GM21737 (cell line): ENCODE results near the gene SLC25A36.
A peak's percentile ranks its signal among the peaks of the same experiment; 100 is the strongest.
"Not testable (repeated sequence)": the region's sequence is repeated elsewhere in the genome, so short reads cannot be mapped to it uniquely, and the experiment has no call there.

Experiments
- ATAC-seq: cut with Tn5 transposase; IDR thresholded peaks from one replicate; pipeline ENCODE4 v1.9.1; 2021; ENCODE audit warnings: mild to moderate bottlenecking, moderate library complexity; ENCODE audit not compliant: unreplicated experiment

The SLC25A36 gene

GRCh38 chr3:140987792-140988191 lies 46.2 kb downstream of the SLC25A36 start:
- ATAC-seq = not testable (repeated sequence)

GRCh38 chr3:140994316-140994715 lies 52.7 kb downstream of the SLC25A36 start:
- ATAC-seq = no peak

GRCh38 chr3:140994861-140995260 lies 53.2 kb downstream of the SLC25A36 start:
- not testable (repeated sequence) for ATAC-seq

GRCh38 chr3:140995881-140996280 lies 54.2 kb downstream of the SLC25A36 start:
- no peak for ATAC-seq

- ATAC-seq = peak; percentile 64
Observed at GRCh38 chr3:141000027-141000663, 58.5 kb downstream of the SLC25A36 start.

GRCh38 chr3:141000686-141001085 lies 59.0 kb downstream of the SLC25A36 start:
- no peak for ATAC-seq

GRCh38 chr3:141006344-141006743 lies 64.7 kb downstream of the SLC25A36 start:
- ATAC-seq = no peak

GRCh38 chr3:141009496-141009895 lies 67.9 kb downstream of the SLC25A36 start:
- no peak for ATAC-seq

- peak; percentile 82 for ATAC-seq
Observed at GRCh38 chr3:141011232-141011996, 69.8 kb downstream of the SLC25A36 start.

- ATAC-seq = peak; percentile 18
Observed at GRCh38 chr3:141011997-141012262, 70.3 kb downstream of the SLC25A36 start.

GRCh38 chr3:141012571-141012970 lies 70.9 kb downstream of the SLC25A36 start:
- no peak for ATAC-seq

GRCh38 chr3:141015481-141015880 lies 73.8 kb downstream of the SLC25A36 start:
- ATAC-seq = no peak

- ATAC-seq = not testable (repeated sequence)
Observed at GRCh38 chr3:141017366-141018322, 76.0 kb downstream of the SLC25A36 start.

GRCh38 chr3:141019244-141019643 lies 77.6 kb downstream of the SLC25A36 start:
- ATAC-seq = no peak

GRCh38 chr3:141020143-141020830 lies 78.7 kb downstream of the SLC25A36 start:
- no peak for ATAC-seq

GRCh38 chr3:141021261-141021660 lies 79.6 kb downstream of the SLC25A36 start:
- ATAC-seq = no peak
